Tibial artery (tissue), 4 donors: Measurements from ENCODE around the gene KRT79.

Experiments
- DNase-seq, 2 donors: peaks; one replicate each; pipeline ENCODE4 v3.0.0-alpha.2; 2019
- H3K27ac ChIP-seq, 2 donors: fragments of 200-600 bp; sonication (generic) in 1 of 2; 1 replicate in 1 of 2; 2 replicates in 1 of 2; pipeline ENCODE4 v1.5.1; 2018 to 2019; ENCODE audit warnings: mild to moderate bottlenecking in 1 of 2
- H3K27me3 ChIP-seq, 2 donors: fragments of 200-600 bp; sonication (generic) in 1 of 2; one replicate each; pipeline versions ENCODE4 v1.5.1 to v1.6.0; 2016 to 2019
- H3K36me3 ChIP-seq, 3 donors: fragments of 200-600 bp; sonication (generic) in 2 of 3; one replicate each; pipeline ENCODE4 v1.5.1; 2016 to 2019; ENCODE audit warnings: mild to moderate bottlenecking in 2 of 3
- H3K4me1 ChIP-seq, 4 donors: fragments of 200-600 bp; sonication (generic) in 2 of 4; 1 replicate in 3 of 4; 2 replicates in 1 of 4; pipeline ENCODE4 v1.5.1; 2016 to 2019
- H3K4me3 ChIP-seq, 2 donors: fragments of 200-600 bp; sonication (generic) in 1 of 2; 1 replicate in 1 of 2; 2 replicates in 1 of 2; pipeline ENCODE4 v1.5.1; 2018 to 2019; ENCODE audit warnings: mild to moderate bottlenecking in 2 of 2
- H3K9me3 ChIP-seq, 3 donors: fragments of 200-600 bp; sonication (generic) in 1 of 3; one replicate each; pipeline ENCODE4 v1.5.1; 2016 to 2019
- CTCF ChIP-seq, 2 experiments: fragments of 200-600 bp in 1 of 2; fragments of 450-650 bp in 1 of 2; IDR thresholded peaks; one replicate each; pipeline ENCODE4 v1.5.1; 2017 to 2019; ENCODE audit warnings: antibody characterized with exemption in 2 of 2, mild to moderate bottlenecking in 1 of 2, moderate library complexity in 1 of 2
- intact Hi-C: fragments of 100-400 bp; cut with DNase I; formaldehyde crosslinking; loops from one replicate; pipeline ENCODE4 v1.15.0; 2023; ENCODE audit warnings: low total_unique reads

Gene KRT79

GRCh38 chr12:52776435-52776834, 57.7 kb downstream of the KRT79 start:
- Histone ChIP-seq H3K4me1 (no peaks in the 10 kb centered on the region), H3K27ac (no peak overlapping the region), H3K9me3 (no peaks in the 10 kb centered on the region), H3K4me3 (no peak overlapping the region), H3K27me3 (peaks cover 0 to 22% of the 10 kb centered on the region in 2 donors), H3K36me3 (no peaks in the 10 kb centered on the region)
- intact Hi-C loops, result no loop called here
- no peak for DNase-seq
- TF ChIP-seq CTCF (IDR thresholded peaks at IDR 0.05), result no peak

- H3K4me3 ChIP-seq, result no peak overlapping the region
- intact Hi-C loops, result no loop called here
- H3K9me3 ChIP-seq, result no peaks in the 10 kb centered on the region
- no peaks in the 10 kb centered on the region for H3K4me1 ChIP-seq
- H3K27me3 ChIP-seq, result peaks cover 0 to 22% of the 10 kb centered on the region in 2 donors
- H3K36me3 ChIP-seq, result no peaks in the 10 kb centered on the region
- no peak for TF ChIP-seq CTCF (IDR thresholded peaks at IDR 0.05)
- no peak for DNase-seq
- H3K27ac ChIP-seq, result no peak overlapping the region
Observed at GRCh38 chr12:52774629-52775250, 59.4 kb downstream of the KRT79 start.

- Histone ChIP-seq H3K36me3 (no peaks in the 10 kb centered on the region), H3K9me3 (no peaks in the 10 kb centered on the region), H3K27me3 (peaks cover 0 to 16% of the 10 kb centered on the region in 2 donors), H3K4me1 (no peaks in the 10 kb centered on the region), H3K27ac (no peak overlapping the region), H3K4me3 (no peak overlapping the region)
- no peak for DNase-seq
- intact Hi-C loops, result no loop called here
- TF ChIP-seq CTCF (IDR thresholded peaks at IDR 0.05), result no peak
Observed at GRCh38 chr12:52772772-52773171, 61.3 kb downstream of the KRT79 start.

- no peak for DNase-seq
- Histone ChIP-seq H3K27ac (no peak overlapping the region), H3K36me3 (no peaks in the 10 kb centered on the region), H3K9me3 (no peaks in the 10 kb centered on the region), H3K27me3 (peaks cover 0 to 13% of the 10 kb centered on the region in 2 donors), H3K4me3 (no peak overlapping the region), H3K4me1 (no peaks in the 10 kb centered on the region)
- no peak for TF ChIP-seq CTCF (IDR thresholded peaks at IDR 0.05)
- intact Hi-C loops, result no loop called here
Observed at GRCh38 chr12:52772188-52772587, 61.9 kb downstream of the KRT79 start.

- peaks cover 0 to 7% of the 10 kb centered on the region in 2 donors for H3K27me3 ChIP-seq
- H3K36me3 ChIP-seq, result no peaks in the 10 kb centered on the region
- no peaks in the 10 kb centered on the region for H3K4me1 ChIP-seq
- H3K27ac ChIP-seq, result no peak overlapping the region
- no peak for DNase-seq
- TF ChIP-seq CTCF (IDR thresholded peaks at IDR 0.05), result no peak
- H3K9me3 ChIP-seq, result no peaks in the 10 kb centered on the region
- intact Hi-C loops, result no loop called here
- no peak overlapping the region for H3K4me3 ChIP-seq
Observed at GRCh38 chr12:52771505-52771904, 62.6 kb downstream of the KRT79 start.
